B cell (primary cell): ENCODE measurements around the gene C11orf21. TPM values are rescaled to one million over a fixed set of nuclear protein-coding genes. Genes with fewer than 3 reads are reported as not detected.

Source experiments
- ATAC-seq: fragments of 200-7000 bp; cut with Tn5 transposase; one replicate; pipeline ENCODE4 v1.10.0; 2021; ENCODE audit warnings: low read depth, mild to moderate bottlenecking, moderate number of reproducible peaks, moderate library complexity
- CTCF ChIA-PET: fragments of 350-600 bp; sonication (Branson Sonifier 250); formaldehyde crosslinking; loops from one replicate; lab custom pipeline; 2021; ENCODE audit warnings: antibody characterized with exemption, inconsistent platforms; lab: Charles Lee
- POLR2A ChIA-PET: fragments of 350-600 bp; sonication (Branson Sonifier 250); formaldehyde crosslinking; loops from one replicate; lab custom pipeline; 2021; ENCODE audit warnings: antibody characterized with exemption; lab: Charles Lee
- DNase-seq: peaks from one replicate; pipeline ENCODE4 v3.0.0; 2013
- H2AFZ ChIP-seq: 2 replicates; pipeline ENCODE4 v1.6.1; 2012; ENCODE audit warnings: mild to moderate bottlenecking, low read depth, low read length; ENCODE audit not compliant: insufficient read depth, poor library complexity, severe bottlenecking
- H3K27ac ChIP-seq, 2 donors: 1 replicate in 1 of 2; 2 replicates in 1 of 2; pipeline ENCODE4 v1.5.1; 2012 to 2013; ENCODE audit warnings: low read length in 2 of 2, mild to moderate bottlenecking in 2 of 2, moderate library complexity in 1 of 2
- H3K27me3 ChIP-seq, 4 experiments: fragments of 200-600 bp in 1 of 4; sonication (generic) in 1 of 4; replicated peaks in 1 of 4; 1 replicate in 2 of 4; 2 replicates in 2 of 4; pipeline versions ENCODE4 v1.6.1 to v1.7.0; 2013 to 2016; ENCODE audit warnings: low read length in 3 of 4, mild to moderate bottlenecking in 2 of 4, mixed read lengths in 1 of 4, moderate library complexity in 1 of 4; ENCODE audit not compliant: insufficient read depth in 4 of 4, control insufficient read depth in 3 of 4; ENCODE audit errors: control extremely low read depth in 1 of 4
- H3K36me3 ChIP-seq, 2 experiments: replicated peaks in 1 of 2; 1 replicate in 1 of 2; 2 replicates in 1 of 2; pipeline versions ENCODE4 v1.6.1 to v1.7.1; 2013; ENCODE audit warnings: low read length in 1 of 2; ENCODE audit not compliant: insufficient read depth in 2 of 2, control insufficient read depth in 1 of 2; ENCODE audit errors: control extremely low read depth in 1 of 2, extremely low read depth in 1 of 2
- H3K4me1 ChIP-seq, 2 donors: fragments of 200-600 bp in 1 of 2; sonication (generic) in 1 of 2; 1 replicate in 1 of 2; 2 replicates in 1 of 2; pipeline versions ENCODE4 v1.5.1 to v1.6.1; 2013 to 2017; ENCODE audit warnings: low read length in 2 of 2; ENCODE audit not compliant: control insufficient read depth in 2 of 2, insufficient read depth in 2 of 2
- H3K4me2 ChIP-seq: replicated peaks from 2 replicates; pipeline ENCODE3; 2012; ENCODE audit warnings: mild to moderate bottlenecking, low read depth, low read length; ENCODE audit not compliant: poor library complexity, severe bottlenecking
- H3K4me3 ChIP-seq, 5 experiments: fragments of 200-600 bp in 1 of 5; sonication (generic) in 1 of 5; 1 replicate in 3 of 5; 2 replicates in 2 of 5; pipeline versions ENCODE4 v1.5.1 to v1.7.0; 2011 to 2016; ENCODE audit warnings: low read length in 4 of 5, mild to moderate bottlenecking in 4 of 5, low read depth in 2 of 5, control low read depth in 1 of 5, moderate library complexity in 1 of 5; ENCODE audit not compliant: insufficient read depth in 1 of 5; ENCODE audit errors: control extremely low read depth in 1 of 5, extremely low read depth in 1 of 5
- H3K79me2 ChIP-seq: fragments of 200-600 bp; sonication (generic); one replicate; pipeline ENCODE4 v1.6.0; 2016; ENCODE audit warnings: low read length; ENCODE audit not compliant: control insufficient read depth, insufficient read depth
- H3K9ac ChIP-seq: fragments of 200-600 bp; sonication (generic); 2 replicates; pipeline ENCODE4 v1.6.1; 2017; ENCODE audit warnings: mild to moderate bottlenecking, low read length, moderate library complexity
- H3K9me3 ChIP-seq, 3 donors: one replicate each; pipeline versions ENCODE4 v1.6.1 to v1.7.1; 2013; ENCODE audit warnings: low read length in 2 of 3; ENCODE audit not compliant: control insufficient read depth in 2 of 3, insufficient read depth in 1 of 3; ENCODE audit errors: control extremely low read depth in 1 of 3
- H4K20me1 ChIP-seq: 2 replicates; pipeline ENCODE4 v1.6.0; 2012; ENCODE audit warnings: mild to moderate bottlenecking, low read length; ENCODE audit not compliant: insufficient read depth, control insufficient read depth, poor library complexity, severe bottlenecking
- H3K27ac Mint-ChIP-seq: one replicate; pipeline ENCODE4 v1.8.0; 2021; ENCODE audit warnings: mixed read lengths
- H3K27me3 Mint-ChIP-seq: one replicate; pipeline ENCODE4 v1.8.0; 2021; ENCODE audit warnings: mixed read lengths
- H3K4me1 Mint-ChIP-seq: one replicate; pipeline ENCODE4 v1.8.0; 2021; ENCODE audit warnings: mixed read lengths
- H3K4me3 Mint-ChIP-seq: one replicate; pipeline ENCODE4 v1.8.0; 2021; ENCODE audit warnings: mixed read lengths
- H3K9me3 Mint-ChIP-seq: one replicate; pipeline ENCODE4 v1.8.0; 2022; ENCODE audit warnings: mixed read lengths; ENCODE audit not compliant: insufficient read depth
- EZH2 ChIP-seq: IDR thresholded peaks from 2 replicates; pipeline ENCODE4 v1.6.1; 2012; ENCODE audit warnings: borderline replicate concordance, low read depth, mild to moderate bottlenecking, moderate library complexity, low read length; ENCODE audit not compliant: insufficient read depth, poor library complexity, severe bottlenecking
- WGBS: methylation state at CpG from one replicate; pipeline ENCODE4 v1.1.5; 2013; ENCODE audit warnings: missing lambda C conversion rate; ENCODE audit not compliant: insufficient coverage; 5-methylcytosine and 5-hydroxymethylcytosine counted together
- intact Hi-C: fragments of 100-400 bp; cut with micrococcal nuclease; formaldehyde crosslinking; loops from one replicate; pipeline ENCODE4 v1.10.0; 2022
- polyA plus RNA-seq: library from polyadenylated mRNA; depleted of rRNA; stranded (reverse); fragments of >200 nt; gene quantifications from 2 replicates; pipeline ENCODE4 v1.2.3, GENCODE V29; 2012
- total RNA-seq, 2 donors: library from RNA; stranded (reverse); fragments of 120-200 nt in 1 of 2; gene quantifications; 1 replicate in 1 of 2; 2 replicates in 1 of 2; pipeline versions ENCODE4 v1.2.3 to v1.2.4, GENCODE V29; 2013 to 2022
- TF ChIP-seq, protein P1 (sequence below): fragments of 200-600 bp; IDR thresholded peaks from one replicate; pipeline ENCODE4 v1.8.0; 2022; ENCODE audit warnings: antibody characterized with exemption, mild to moderate bottlenecking

Gene C11orf21
- total and polyA plus RNA-seq, 2 donors (not counting 1 experiment from before 2014, with no cell fraction given) = 22.8 to 38.9 TPM

DNA sequence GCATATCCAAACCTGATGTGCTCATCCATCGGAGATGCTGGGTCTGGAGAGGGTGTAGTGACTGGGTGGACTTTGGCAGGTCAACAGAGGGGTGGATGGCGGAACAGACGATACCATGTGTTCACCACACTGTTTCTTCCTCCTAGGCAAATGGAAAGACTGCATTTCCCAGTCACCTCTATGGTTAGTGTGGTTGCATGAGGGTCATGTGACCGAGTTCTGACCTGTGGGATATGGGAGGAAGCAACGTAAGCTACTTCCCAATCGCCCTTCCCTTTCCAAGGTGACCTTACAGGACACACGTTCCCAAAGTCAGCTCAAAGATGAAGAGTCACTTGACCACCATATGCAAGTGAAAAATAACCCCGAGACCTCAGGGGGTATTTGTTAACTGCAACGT is 27.8 kb upstream of the C11orf21 start:
- DNase-seq = no peak
- no peaks in the 10 kb centered on the region for H4K20me1 ChIP-seq
- Mint-ChIP-seq H3K9me3 (no peaks in the 10 kb centered on the region), H3K27ac (no peak overlapping the region), H3K4me1 (no peaks in the 10 kb centered on the region), H3K27me3 (peaks cover 16% of the 10 kb centered on the region), H3K4me3 (no peak overlapping the region)
- H3K27me3 ChIP-seq = no peaks in the 10 kb centered on the region
- no peaks in the 10 kb centered on the region for H3K36me3 ChIP-seq
- no peak overlapping the region for H3K4me2 ChIP-seq
- ChIA-PET POLR2A (no interaction called here), CTCF (interaction anchor here (2.8 kb wide), 1 partner anchor 91 kb away, joined by 7 read pairs; no protein-coding TSS in a partner anchor)
- intact Hi-C loops = no loop called here
- H2AFZ ChIP-seq = no peak overlapping the region
- ATAC-seq = no peak
- H3K9me3 ChIP-seq = peaks cover 0 to 19% (median 7%) of the 10 kb centered on the region in 3 donors
- H3K27ac ChIP-seq = no peak overlapping the region
- no peak overlapping the region for H3K4me3 ChIP-seq
- H3K79me2 ChIP-seq = no peaks in the 10 kb centered on the region
- H3K4me1 ChIP-seq = no peaks in the 10 kb centered on the region
- 89% methylated on average over 4 of the region's 9 CpGs for WGBS
- TF ChIP-seq, protein P1, sequence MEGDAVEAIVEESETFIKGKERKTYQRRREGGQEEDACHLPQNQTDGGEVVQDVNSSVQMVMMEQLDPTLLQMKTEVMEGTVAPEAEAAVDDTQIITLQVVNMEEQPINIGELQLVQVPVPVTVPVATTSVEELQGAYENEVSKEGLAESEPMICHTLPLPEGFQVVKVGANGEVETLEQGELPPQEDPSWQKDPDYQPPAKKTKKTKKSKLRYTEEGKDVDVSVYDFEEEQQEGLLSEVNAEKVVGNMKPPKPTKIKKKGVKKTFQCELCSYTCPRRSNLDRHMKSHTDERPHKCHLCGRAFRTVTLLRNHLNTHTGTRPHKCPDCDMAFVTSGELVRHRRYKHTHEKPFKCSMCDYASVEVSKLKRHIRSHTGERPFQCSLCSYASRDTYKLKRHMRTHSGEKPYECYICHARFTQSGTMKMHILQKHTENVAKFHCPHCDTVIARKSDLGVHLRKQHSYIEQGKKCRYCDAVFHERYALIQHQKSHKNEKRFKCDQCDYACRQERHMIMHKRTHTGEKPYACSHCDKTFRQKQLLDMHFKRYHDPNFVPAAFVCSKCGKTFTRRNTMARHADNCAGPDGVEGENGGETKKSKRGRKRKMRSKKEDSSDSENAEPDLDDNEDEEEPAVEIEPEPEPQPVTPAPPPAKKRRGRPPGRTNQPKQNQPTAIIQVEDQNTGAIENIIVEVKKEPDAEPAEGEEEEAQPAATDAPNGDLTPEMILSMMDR = no peak
- TF ChIP-seq EZH2 = no peak
- H3K9ac ChIP-seq = no peak overlapping the region

DNA sequence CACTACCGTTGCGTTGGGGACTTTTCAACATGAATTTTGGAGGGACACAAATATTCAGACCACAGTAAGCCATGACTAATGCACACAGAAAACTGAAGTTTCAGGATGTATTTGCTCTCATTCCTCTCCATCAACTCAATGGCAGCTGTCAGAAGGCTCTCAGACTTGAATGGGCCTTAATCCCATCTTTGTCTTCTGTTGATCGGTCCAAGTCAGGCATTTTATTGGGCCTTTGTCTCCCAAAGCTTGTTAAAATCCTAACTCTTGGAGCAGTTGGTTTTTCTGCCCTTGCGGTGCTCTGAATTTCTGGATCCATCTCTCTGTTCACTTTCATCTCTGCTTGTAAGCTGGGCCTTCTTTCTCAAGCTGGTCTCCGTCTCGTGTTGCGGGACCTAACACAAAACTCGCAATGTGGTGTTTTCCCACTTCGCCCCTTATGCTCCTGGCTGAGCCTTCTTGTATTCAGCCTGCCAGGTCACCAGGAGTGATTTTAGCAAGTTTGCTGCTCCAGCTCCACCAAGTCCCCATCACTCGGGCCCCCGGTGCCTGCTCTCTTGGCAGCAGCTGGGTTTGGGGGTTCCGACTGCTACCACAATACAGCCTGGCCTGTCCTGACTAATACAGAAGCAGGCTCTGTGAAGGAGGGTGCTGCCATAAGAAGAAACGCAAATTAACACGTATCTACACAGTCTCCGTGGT is 27.1 kb upstream of the C11orf21 start:
- Histone ChIP-seq H3K79me2 (no peaks in the 10 kb centered on the region), H3K27ac (no peak overlapping the region), H2AFZ (no peak overlapping the region), H4K20me1 (no peaks in the 10 kb centered on the region), H3K4me1 (no peaks in the 10 kb centered on the region), H3K4me3 (no peak overlapping the region), H3K9me3 (peaks cover 0 to 19% (median 7%) of the 10 kb centered on the region in 3 donors), H3K4me2 (no peak overlapping the region), H3K36me3 (no peaks in the 10 kb centered on the region), H3K27me3 (no peaks in the 10 kb centered on the region), H3K9ac (no peak overlapping the region)
- no peak for TF ChIP-seq EZH2
- TF ChIP-seq, protein P1 = no peak
- WGBS = 94% methylated on average over 15 of the region's 15 CpGs
- intact Hi-C loops = no loop called here
- ChIA-PET CTCF (interaction anchor here (2.8 kb wide), 1 partner anchor 92 kb away, joined by 7 read pairs; no protein-coding TSS in a partner anchor), POLR2A (no interaction called here)
- no peaks in the 10 kb centered on the region for H3K9me3 Mint-ChIP-seq
- no peak overlapping the region for H3K27ac Mint-ChIP-seq
- ATAC-seq (no peak), DNase-seq (no peak)
- H3K27me3 Mint-ChIP-seq = peaks cover 16% of the 10 kb centered on the region
- no peak overlapping the region for H3K4me3 Mint-ChIP-seq
- no peaks in the 10 kb centered on the region for H3K4me1 Mint-ChIP-seq
